Liver (tissue), 9 donors: ENCODE data around the gene SMARCD2. TPM values are rescaled to one million over a fixed set of nuclear protein-coding genes. Genes with fewer than 3 reads are reported as not detected.
A peak's percentile ranks its signal among the peaks of the same experiment; 100 is the strongest.

ENCODE experiments used
- DNase-seq: peaks from one replicate; pipeline ENCODE4 v3.0.0-alpha.2; 2017; ENCODE audit warnings: low spot score
- H3K27ac ChIP-seq, 2 donors: one replicate each; pipeline ENCODE4 v1.7.0; 2013; ENCODE audit warnings: inconsistent platforms in 2 of 2, low read length in 2 of 2, control low read depth in 1 of 2, low read depth in 1 of 2, mild to moderate bottlenecking in 1 of 2
- H3K27me3 ChIP-seq, 4 donors: one replicate each; pipeline versions ENCODE4 v1.6.1 to v1.7.0; 2013; ENCODE audit warnings: low read length in 3 of 4, inconsistent platforms in 1 of 4, mild to moderate bottlenecking in 1 of 4, moderate library complexity in 1 of 4; ENCODE audit not compliant: control insufficient read depth in 4 of 4, insufficient read depth in 4 of 4
- H3K36me3 ChIP-seq, 4 donors: one replicate each; pipeline versions ENCODE4 v1.6.1 to v1.7.0; 2013; ENCODE audit warnings: low read length in 3 of 4, mild to moderate bottlenecking in 3 of 4, low read depth in 1 of 4, moderate library complexity in 1 of 4; ENCODE audit not compliant: control insufficient read depth in 4 of 4, insufficient read depth in 3 of 4
- H3K4me1 ChIP-seq, 4 donors: one replicate each; pipeline versions ENCODE4 v1.6.1 to v1.7.0; 2013; ENCODE audit warnings: low read length in 3 of 4, mild to moderate bottlenecking in 3 of 4, moderate library complexity in 1 of 4; ENCODE audit not compliant: control insufficient read depth in 4 of 4, insufficient read depth in 4 of 4
- H3K4me3 ChIP-seq, 3 donors: one replicate each; pipeline versions ENCODE4 v1.6.1 to v1.7.0; 2013; ENCODE audit warnings: low read length in 3 of 3, control low read depth in 1 of 3, low read depth in 1 of 3, mild to moderate bottlenecking in 1 of 3
- H3K9ac ChIP-seq, 2 donors: one replicate each; pipeline ENCODE4 v1.7.0; 2013; ENCODE audit warnings: low read length in 2 of 2, mild to moderate bottlenecking in 2 of 2, moderate library complexity in 2 of 2, control low read depth in 1 of 2, low read depth in 1 of 2
- H3K9me3 ChIP-seq, 4 donors: one replicate each; pipeline versions ENCODE4 v1.6.1 to v1.7.0; 2013; ENCODE audit warnings: low read length in 3 of 4; ENCODE audit not compliant: control insufficient read depth in 4 of 4
- EGR1 ChIP-seq, 2 donors: IDR thresholded peaks; 2 replicates each; pipeline ENCODE4 v1.6.1; 2016 to 2018; ENCODE audit warnings: antibody characterized with exemption in 2 of 2, low read depth in 2 of 2
- FOXA1 ChIP-seq: IDR thresholded peaks from 2 replicates; pipeline ENCODE4 v1.6.1; 2016; ENCODE audit warnings: antibody characterized with exemption
- FOXA2 ChIP-seq: IDR thresholded peaks from 2 replicates; pipeline ENCODE4 v1.6.1; 2016; ENCODE audit warnings: antibody characterized with exemption
- GABPA ChIP-seq, 2 donors: IDR thresholded peaks in 1 of 2; conservative IDR thresholded peaks in 1 of 2; 2 replicates each; pipeline ENCODE4 v1.6.1; 2016; ENCODE audit warnings: antibody characterized with exemption in 2 of 2, mild to moderate bottlenecking in 1 of 2, moderate library complexity in 1 of 2
- HNF4A ChIP-seq, 2 donors: conservative IDR thresholded peaks; 2 replicates each; pipeline ENCODE4 v1.6.1; 2016; ENCODE audit warnings: antibody characterized with exemption in 2 of 2, mild to moderate bottlenecking in 2 of 2
- HNF4G ChIP-seq: IDR thresholded peaks from 2 replicates; pipeline ENCODE4 v1.6.1; 2016; ENCODE audit warnings: antibody characterized with exemption
- JUND ChIP-seq, 2 donors: IDR thresholded peaks; 2 replicates each; pipeline ENCODE4 v1.6.1; 2016; ENCODE audit warnings: antibody characterized with exemption in 2 of 2
- RAD21 ChIP-seq, 2 donors: IDR thresholded peaks; 2 replicates each; pipeline ENCODE4 v1.6.1; 2016; ENCODE audit warnings: antibody characterized with exemption in 2 of 2, mild to moderate bottlenecking in 2 of 2
- RXRA ChIP-seq, 2 donors: IDR thresholded peaks; 2 replicates each; pipeline ENCODE4 v1.6.1; 2017 to 2018; ENCODE audit warnings: antibody characterized with exemption in 2 of 2, mild to moderate bottlenecking in 1 of 2
- SP1 ChIP-seq: IDR thresholded peaks from 2 replicates; pipeline ENCODE4 v1.6.1; 2018; ENCODE audit warnings: antibody characterized with exemption, mild to moderate bottlenecking
- TAF1 ChIP-seq: conservative IDR thresholded peaks from 2 replicates; pipeline ENCODE4 v1.6.1; 2016; ENCODE audit warnings: antibody characterized with exemption, mild to moderate bottlenecking
- YY1 ChIP-seq: IDR thresholded peaks from 2 replicates; pipeline ENCODE4 v1.6.1; 2016; ENCODE audit warnings: antibody characterized with exemption, mild to moderate bottlenecking
- WGBS: extraction: QIAGEN DNeasy Blood & Tissue Kit; methylation state at CpG from one replicate; pipeline ENCODE4 v1.1.7; 2013; 5-methylcytosine and 5-hydroxymethylcytosine counted together
- polyA plus RNA-seq, 2 donors: library from polyadenylated mRNA; stranded (reverse) in 1 of 2; unstranded in 1 of 2; fragments of 200-250 nt in 1 of 2; fragments of >200 nt in 1 of 2; fragmentation: Nextera tagmentation in 1 of 2; extraction: Ambion mirVana in 1 of 2; gene quantifications; one replicate each; pipeline versions ENCODE4 v1.2.1 to v1.2.3, GENCODE V29; 2013 to 2015
- total RNA-seq, 2 donors: library from RNA; depleted of rRNA; stranded (reverse); fragments of >200 nt; gene quantifications; one replicate each; pipeline ENCODE4 v1.2.3, GENCODE V29; 2014
- TF ChIP-seq, protein P1 (sequence below): IDR thresholded peaks from 2 replicates; pipeline ENCODE4 v1.6.1; 2016; ENCODE audit warnings: antibody characterized with exemption
- TF ChIP-seq, protein P2 (sequence below): IDR thresholded peaks from 2 replicates; pipeline ENCODE4 v1.6.1; 2016; ENCODE audit warnings: antibody characterized with exemption
- TF ChIP-seq, protein P3 (sequence below): IDR thresholded peaks from 2 replicates; pipeline ENCODE4 v1.6.1; 2016; ENCODE audit warnings: antibody characterized with exemption, mild to moderate bottlenecking
- donor health status: healthy.
- donor health status: healthy.
- donor health status: healthy.
- donor health status: healthy.
- donor health status: healthy.

The SMARCD2 gene
- total and polyA plus RNA-seq, 4 donors: 14.5 to 67.9 (median 39.4) TPM

DNA sequence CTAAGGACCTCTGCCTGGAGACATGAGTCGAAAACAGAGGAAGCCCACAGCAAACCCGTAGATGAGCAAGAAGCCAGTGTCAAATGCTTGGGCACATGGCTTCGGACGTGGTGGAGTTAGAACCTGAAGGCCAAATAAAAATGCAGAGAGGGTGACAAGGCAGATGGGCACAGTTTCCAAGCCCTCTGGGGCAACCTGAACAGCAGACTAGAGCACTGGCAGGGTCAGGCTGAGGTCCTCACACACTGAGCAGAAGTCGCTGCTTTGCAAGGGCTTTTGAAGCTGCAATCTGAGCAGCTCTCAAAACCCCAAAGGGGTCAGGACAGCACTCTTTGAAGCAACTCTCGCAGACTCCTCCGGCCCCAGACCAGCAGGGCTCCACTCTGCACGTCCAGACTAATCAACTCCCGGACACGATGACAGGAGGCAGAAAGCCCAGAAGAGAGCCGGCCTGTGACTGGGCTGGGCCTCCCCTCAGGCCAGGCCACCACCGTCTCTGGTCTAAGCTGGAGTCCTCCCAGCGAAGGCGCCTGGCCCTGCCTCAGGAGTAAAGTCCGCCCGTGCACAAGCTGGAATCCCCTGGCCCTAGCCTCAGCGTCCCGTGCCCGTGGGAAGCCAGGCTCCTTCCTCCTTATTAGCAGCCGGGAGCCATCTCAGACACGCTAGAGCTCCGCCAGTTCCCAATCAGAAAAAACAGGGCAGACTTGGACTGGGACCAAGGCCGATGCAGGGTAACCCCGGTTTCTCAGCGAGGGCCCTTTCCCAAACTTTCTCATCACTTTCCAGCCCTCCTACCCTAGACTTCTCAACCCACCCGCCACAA is 924 bp downstream of the SMARCD2 start (continued):
- TF ChIP-seq FOXA2: no peak
- TF ChIP-seq, protein P1, sequence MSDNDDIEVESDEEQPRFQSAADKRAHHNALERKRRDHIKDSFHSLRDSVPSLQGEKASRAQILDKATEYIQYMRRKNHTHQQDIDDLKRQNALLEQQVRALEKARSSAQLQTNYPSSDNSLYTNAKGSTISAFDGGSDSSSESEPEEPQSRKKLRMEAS: no peak
- TF ChIP-seq, protein P2, sequence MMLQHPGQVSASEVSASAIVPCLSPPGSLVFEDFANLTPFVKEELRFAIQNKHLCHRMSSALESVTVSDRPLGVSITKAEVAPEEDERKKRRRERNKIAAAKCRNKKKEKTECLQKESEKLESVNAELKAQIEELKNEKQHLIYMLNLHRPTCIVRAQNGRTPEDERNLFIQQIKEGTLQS: no peak
- TF ChIP-seq SP1: no peak

DNA sequence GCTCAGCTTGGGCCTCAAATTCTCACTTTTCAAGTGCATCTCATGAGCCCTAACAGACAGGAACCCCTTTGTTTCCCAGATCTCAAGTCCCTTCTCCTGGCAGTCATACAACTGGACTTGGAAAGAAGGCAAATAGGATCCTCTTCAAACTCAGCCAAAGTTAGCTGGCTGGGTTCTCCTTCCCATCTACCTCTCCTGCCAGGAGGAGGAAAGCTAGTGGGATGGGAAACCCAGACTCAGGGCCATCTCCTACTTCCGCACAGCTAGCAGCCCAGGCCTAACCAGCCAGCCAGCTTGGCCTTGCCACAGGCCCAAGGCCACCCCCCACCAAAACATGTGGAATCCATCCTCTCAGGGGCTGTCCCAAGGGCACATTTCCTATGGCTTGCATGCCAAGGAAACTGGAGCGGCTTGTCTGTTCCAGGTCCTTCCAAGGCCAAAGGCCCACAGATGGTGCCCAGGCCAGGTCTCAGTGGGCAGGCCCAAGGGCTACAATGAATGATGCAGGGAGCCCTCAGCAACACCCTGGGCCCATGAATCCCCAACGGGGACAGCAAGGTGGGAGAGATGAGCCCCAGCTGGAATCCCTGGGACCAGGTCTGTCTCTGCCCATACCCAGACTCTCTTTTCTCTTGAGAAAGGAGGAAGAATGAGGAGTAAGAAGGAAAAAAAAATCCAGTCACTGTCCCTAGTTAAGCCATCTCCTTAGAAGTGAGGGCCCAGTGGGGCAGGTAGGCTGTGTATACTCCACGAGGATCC is 1.7 kb downstream of the SMARCD2 start:
- peak overlapping the region; percentile 56 to 81 for H3K27ac ChIP-seq
- DNase-seq: no peak
- peaks cover 0 to 12% (median 9%) of the 10 kb centered on the region in 4 donors for H3K36me3 ChIP-seq
- peak overlapping the region; percentile 61 to 74 (median 67) for H3K4me3 ChIP-seq
- no peaks in the 10 kb centered on the region for H3K9me3 ChIP-seq
- WGBS: 72% methylated on average over 4 of the region's 4 CpGs
- peaks cover 26 to 48% (median 45%) of the 10 kb centered on the region in 4 donors for H3K4me1 ChIP-seq
- TF ChIP-seq RXRA (IDR thresholded peaks at IDR 0.05) (no peak), TAF1 (no peak), FOXA2 (no peak), JUND (IDR thresholded peaks at IDR 0.05) (no peak), HNF4G (no peak), EGR1 (IDR thresholded peaks at IDR 0.05; ENCODE audit: low read depth in 2 of 2) (no peak), YY1 (no peak), HNF4A (conservative IDR thresholded peaks at IDR 0.05) (no peak), FOXA1 (no peak), RAD21 (IDR thresholded peaks at IDR 0.05) (no peak), GABPA (IDR thresholded peaks at IDR 0.05 in 1 of 2, conservative IDR thresholded peaks at IDR 0.05 in 1 of 2) (no peak)
- TF ChIP-seq, protein P3, sequence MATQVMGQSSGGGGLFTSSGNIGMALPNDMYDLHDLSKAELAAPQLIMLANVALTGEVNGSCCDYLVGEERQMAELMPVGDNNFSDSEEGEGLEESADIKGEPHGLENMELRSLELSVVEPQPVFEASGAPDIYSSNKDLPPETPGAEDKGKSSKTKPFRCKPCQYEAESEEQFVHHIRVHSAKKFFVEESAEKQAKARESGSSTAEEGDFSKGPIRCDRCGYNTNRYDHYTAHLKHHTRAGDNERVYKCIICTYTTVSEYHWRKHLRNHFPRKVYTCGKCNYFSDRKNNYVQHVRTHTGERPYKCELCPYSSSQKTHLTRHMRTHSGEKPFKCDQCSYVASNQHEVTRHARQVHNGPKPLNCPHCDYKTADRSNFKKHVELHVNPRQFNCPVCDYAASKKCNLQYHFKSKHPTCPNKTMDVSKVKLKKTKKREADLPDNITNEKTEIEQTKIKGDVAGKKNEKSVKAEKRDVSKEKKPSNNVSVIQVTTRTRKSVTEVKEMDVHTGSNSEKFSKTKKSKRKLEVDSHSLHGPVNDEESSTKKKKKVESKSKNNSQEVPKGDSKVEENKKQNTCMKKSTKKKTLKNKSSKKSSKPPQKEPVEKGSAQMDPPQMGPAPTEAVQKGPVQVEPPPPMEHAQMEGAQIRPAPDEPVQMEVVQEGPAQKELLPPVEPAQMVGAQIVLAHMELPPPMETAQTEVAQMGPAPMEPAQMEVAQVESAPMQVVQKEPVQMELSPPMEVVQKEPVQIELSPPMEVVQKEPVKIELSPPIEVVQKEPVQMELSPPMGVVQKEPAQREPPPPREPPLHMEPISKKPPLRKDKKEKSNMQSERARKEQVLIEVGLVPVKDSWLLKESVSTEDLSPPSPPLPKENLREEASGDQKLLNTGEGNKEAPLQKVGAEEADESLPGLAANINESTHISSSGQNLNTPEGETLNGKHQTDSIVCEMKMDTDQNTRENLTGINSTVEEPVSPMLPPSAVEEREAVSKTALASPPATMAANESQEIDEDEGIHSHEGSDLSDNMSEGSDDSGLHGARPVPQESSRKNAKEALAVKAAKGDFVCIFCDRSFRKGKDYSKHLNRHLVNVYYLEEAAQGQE: no peak
- TF ChIP-seq, protein P1: no peak
- TF ChIP-seq, protein P2: no peak
- no peaks in the 10 kb centered on the region for H3K27me3 ChIP-seq
- H3K9ac ChIP-seq: peak overlapping the region; percentile 54 to 85
